Cerebellar nuclear complex (tissue), 1 donor: Measurements from ENCODE around the gene SHLD2.
"Not testable (repeated sequence)": the region's sequence is repeated elsewhere in the genome, so short reads cannot be mapped to it uniquely, and the experiment has no call there.

Source experiments
- DNase-seq, 2 experiments: peaks; one replicate each; lab custom pipeline; 2025; lab: John Stamatoyannopoulos, UW

The SHLD2 gene

DNA sequence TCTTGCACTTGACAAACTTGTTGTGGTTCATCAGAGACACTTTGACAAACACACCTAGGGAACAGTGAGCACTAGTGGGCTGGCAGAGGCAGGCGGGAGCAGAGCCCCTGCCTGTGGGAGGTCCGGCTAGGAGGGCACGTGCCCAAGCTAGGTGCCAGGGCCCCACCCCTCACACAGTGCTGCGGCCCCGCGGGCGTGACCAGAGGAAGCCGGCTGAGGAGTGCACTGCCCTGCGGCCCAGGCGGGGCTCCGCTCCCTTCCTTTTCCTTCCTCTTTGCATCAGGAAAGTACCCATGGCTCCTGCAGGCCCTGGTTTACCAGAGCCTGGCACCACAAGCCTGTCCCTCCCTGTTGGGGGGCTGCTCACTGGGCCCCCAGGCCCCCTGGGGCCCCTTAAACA is 121.1 kb downstream of the SHLD2 start:
- not testable (repeated sequence) for DNase-seq

GRCh38 chr10:87219370-87219769 is 124.4 kb downstream of the SHLD2 start:
- DNase-seq: not testable (repeated sequence)

- not testable (repeated sequence) for DNase-seq
These were observed 127.8 kb downstream of the SHLD2 start for GRCh38 chr10:87222789-87223188.

- not testable (repeated sequence) for DNase-seq
These were observed 130.1 kb downstream of the SHLD2 start, which contains the start of gene NUTM2A for GRCh38 chr10:87225148-87225547. NUTM2A (plus strand) TSS chr10:87225448; CDS start chr10:87225831, 383 bp downstream.

DNA sequence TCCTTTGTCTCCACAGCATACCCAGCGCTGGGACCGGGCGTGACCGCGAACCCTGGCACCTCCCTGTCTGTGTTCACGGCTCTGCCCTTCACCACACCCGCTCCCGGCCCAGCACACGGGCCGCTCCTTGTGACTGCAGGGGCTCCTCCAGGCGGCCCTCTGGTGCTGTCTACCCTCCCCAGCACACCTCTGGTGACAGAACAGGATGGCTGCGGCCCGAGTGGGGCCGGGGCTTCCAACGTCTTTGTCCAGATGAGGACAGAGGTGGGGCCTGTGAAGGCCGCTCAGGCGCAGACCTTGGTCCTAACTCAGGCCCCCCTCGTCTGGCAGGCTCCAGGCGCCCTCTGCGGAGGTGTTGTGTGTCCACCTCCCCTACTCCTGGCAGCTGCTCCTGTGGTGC is 133.2 kb downstream of the SHLD2 start:
- DNase-seq: not testable (repeated sequence)

GRCh38 chr10:87229211-87229610 is 134.2 kb downstream of the SHLD2 start:
- DNase-seq: not testable (repeated sequence)

- DNase-seq: not testable (repeated sequence)
These were observed 139.8 kb downstream of the SHLD2 start for GRCh38 chr10:87234854-87235253.

- not testable (repeated sequence) for DNase-seq
These were observed 142.2 kb downstream of the SHLD2 start for GRCh38 chr10:87237244-87237643.

DNA sequence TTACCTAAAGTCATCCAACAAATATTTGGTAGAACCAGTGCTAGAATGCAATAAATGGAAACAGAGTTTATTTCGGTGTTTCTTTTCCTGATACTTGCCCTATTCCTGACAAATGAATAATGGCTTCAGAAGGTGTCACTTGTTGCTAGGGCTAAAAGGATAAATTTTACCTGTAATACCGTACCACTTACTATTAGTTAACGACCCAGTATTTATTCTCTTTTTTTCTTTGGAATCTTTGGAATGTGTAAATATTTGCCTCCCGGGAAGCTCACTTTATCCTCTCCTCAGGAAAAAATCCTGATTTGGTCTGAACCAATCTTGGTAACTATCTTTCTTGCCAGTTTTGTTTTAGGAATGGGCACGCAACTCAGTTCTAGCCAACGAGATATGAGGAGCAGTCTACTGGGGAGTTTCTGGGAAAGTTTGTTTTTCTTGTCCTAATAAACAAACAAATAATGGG is 144.4 kb downstream of the SHLD2 start:
- DNase-seq: not testable (repeated sequence)
